Subcutaneous abdominal adipose tissue (tissue), 5 donors: ENCODE results near the gene GCNT2.

Experiments
- H3K27ac ChIP-seq: one replicate; pipeline ENCODE4 v1.7.0; 2013; ENCODE audit warnings: low read depth, mild to moderate bottlenecking, inconsistent platforms, low read length, moderate library complexity
- H3K27me3 ChIP-seq, 5 donors: one replicate each; pipeline ENCODE4 v1.7.0; 2013; ENCODE audit warnings: low read length in 5 of 5, inconsistent platforms in 1 of 5; ENCODE audit not compliant: control insufficient read depth in 5 of 5, insufficient read depth in 4 of 5
- H3K36me3 ChIP-seq, 5 donors: one replicate each; pipeline ENCODE4 v1.7.0; 2013; ENCODE audit warnings: low read length in 5 of 5; ENCODE audit not compliant: control insufficient read depth in 5 of 5, insufficient read depth in 5 of 5
- H3K4me1 ChIP-seq, 5 donors: one replicate each; pipeline ENCODE4 v1.7.0; 2013; ENCODE audit warnings: low read length in 5 of 5, mild to moderate bottlenecking in 3 of 5, moderate library complexity in 1 of 5; ENCODE audit not compliant: control insufficient read depth in 5 of 5, insufficient read depth in 5 of 5
- H3K4me3 ChIP-seq, 5 donors: one replicate each; pipeline ENCODE4 v1.7.0; 2013; ENCODE audit warnings: low read length in 5 of 5, low read depth in 1 of 5
- H3K9ac ChIP-seq, 5 donors: one replicate each; pipeline ENCODE4 v1.7.0; 2013; ENCODE audit warnings: low read length in 5 of 5, mild to moderate bottlenecking in 4 of 5, moderate library complexity in 3 of 5
- H3K9me3 ChIP-seq, 5 donors: one replicate each; pipeline ENCODE4 v1.7.0; 2013; ENCODE audit warnings: low read length in 5 of 5; ENCODE audit not compliant: control insufficient read depth in 5 of 5
- donor health status: healthy.
- donor health status: healthy.
- donor health status: healthy.
- donor health status: healthy.
- donor health status: healthy.

The GCNT2 gene

DNA sequence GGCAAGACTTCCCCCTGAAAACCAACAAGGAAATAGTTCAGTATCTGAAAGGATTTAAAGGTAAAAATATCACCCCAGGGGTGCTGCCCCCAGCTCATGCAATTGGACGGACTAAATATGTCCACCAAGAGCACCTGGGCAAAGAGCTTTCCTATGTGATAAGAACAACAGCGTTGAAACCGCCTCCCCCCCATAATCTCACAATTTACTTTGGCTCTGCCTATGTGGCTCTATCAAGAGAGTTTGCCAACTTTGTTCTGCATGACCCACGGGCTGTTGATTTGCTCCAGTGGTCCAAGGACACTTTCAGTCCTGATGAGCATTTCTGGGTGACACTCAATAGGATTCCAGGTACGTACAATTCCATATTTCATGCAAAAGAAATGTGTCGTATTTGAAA lies 35.8 kb downstream of the GCNT2 start:
- Histone ChIP-seq H3K27ac (no peak overlapping the region), H3K4me1 (peaks cover 0 to 22% (median 14%) of the 10 kb centered on the region in 5 donors), H3K36me3 (no peaks in the 10 kb centered on the region), H3K27me3 (peaks cover 0 to 5% (median 0%) of the 10 kb centered on the region in 5 donors), H3K4me3 (no peak overlapping the region), H3K9me3 (no peaks in the 10 kb centered on the region), H3K9ac (no peak overlapping the region)

DNA sequence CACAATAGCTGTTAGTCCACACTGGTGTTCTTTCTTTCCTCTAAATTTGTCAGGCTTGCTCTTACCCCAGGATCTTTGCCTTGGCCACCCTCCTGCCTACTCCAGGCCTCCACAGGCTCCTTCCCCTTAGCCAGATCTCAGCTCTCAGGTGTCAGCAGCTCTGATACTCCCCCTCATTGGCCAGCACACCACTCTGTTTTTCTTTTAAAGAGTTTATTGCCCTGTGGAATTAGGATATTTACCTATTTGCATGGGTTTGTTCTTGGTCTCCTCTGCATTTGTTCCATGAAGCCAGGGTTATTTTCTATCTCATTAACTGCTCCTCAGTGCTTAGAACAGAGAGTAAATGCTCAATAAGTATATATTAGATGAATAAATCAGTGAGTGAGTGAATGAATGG lies 36.8 kb downstream of the GCNT2 start:
- H3K27me3 ChIP-seq = peaks cover 0 to 5% (median 0%) of the 10 kb centered on the region in 5 donors
- H3K27ac ChIP-seq = no peak overlapping the region
- H3K4me1 ChIP-seq = peaks cover 0 to 25% (median 16%) of the 10 kb centered on the region in 5 donors
- no peaks in the 10 kb centered on the region for H3K36me3 ChIP-seq
- H3K9me3 ChIP-seq = no peaks in the 10 kb centered on the region
- H3K9ac ChIP-seq = no peak overlapping the region
- H3K4me3 ChIP-seq = no peak overlapping the region

DNA sequence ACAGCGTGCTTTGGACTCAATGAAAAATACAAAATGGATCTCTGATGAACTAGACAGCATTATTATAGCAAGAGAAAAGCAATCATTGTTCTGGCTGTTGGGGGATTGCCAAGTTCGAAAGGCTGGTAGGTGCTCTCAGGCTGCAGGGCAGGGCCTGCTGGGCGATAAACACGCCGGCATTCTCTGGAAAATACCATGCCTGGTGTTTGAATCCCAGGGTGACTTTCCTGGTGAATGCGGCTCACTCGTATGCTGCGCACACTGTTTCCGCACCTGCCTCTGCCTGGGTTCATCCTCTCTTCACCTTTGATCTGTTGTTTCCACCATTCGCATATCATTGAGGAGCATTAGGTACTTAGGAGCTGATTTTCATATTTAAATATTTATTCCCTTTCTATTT lies 37.4 kb downstream of the GCNT2 start:
- H3K9ac ChIP-seq = no peak overlapping the region
- peaks cover 0 to 25% (median 16%) of the 10 kb centered on the region in 5 donors for H3K4me1 ChIP-seq
- H3K27me3 ChIP-seq = peaks cover 0 to 5% (median 0%) of the 10 kb centered on the region in 5 donors
- no peaks in the 10 kb centered on the region for H3K9me3 ChIP-seq
- H3K36me3 ChIP-seq = no peaks in the 10 kb centered on the region
- H3K27ac ChIP-seq = no peak overlapping the region
- no peak overlapping the region for H3K4me3 ChIP-seq

DNA sequence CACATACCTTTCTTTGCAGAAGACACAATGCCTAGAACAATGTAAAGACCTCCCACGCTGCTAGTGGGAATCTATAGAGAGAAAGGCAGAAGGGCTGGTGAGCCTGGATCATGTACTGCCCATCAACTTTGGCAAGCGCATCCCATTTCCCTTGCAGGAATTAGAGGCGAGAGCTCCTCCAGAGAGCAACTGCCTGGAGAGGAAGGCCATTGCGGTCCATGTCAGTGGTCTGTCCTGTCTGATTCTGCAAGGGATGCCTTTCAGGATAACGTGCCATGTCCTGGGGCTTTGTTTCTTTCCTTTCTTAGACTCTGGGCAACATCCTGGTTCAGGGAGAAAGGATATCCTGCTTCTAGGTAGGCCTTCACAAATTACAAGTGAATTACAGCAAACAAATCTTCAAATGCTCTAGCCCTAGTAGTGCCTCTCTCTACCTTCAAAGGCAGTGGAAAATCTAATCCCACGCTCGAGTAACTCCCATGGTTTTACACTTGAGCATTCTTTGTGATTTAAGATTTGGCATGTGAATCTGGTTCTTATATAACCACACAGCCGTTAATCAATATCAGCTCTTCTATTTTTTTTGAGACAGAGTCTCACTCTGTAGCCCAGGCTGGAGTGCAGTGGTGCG lies 38.5 kb downstream of the GCNT2 start:
- H3K27me3 ChIP-seq = peaks cover 0 to 5% (median 0%) of the 10 kb centered on the region in 5 donors
- H3K4me3 ChIP-seq = no peak overlapping the region
- no peaks in the 10 kb centered on the region for H3K36me3 ChIP-seq
- H3K27ac ChIP-seq = no peak overlapping the region
- no peaks in the 10 kb centered on the region for H3K9me3 ChIP-seq
- H3K9ac ChIP-seq = no peak overlapping the region
- peaks cover 0 to 25% (median 16%) of the 10 kb centered on the region in 5 donors for H3K4me1 ChIP-seq

DNA sequence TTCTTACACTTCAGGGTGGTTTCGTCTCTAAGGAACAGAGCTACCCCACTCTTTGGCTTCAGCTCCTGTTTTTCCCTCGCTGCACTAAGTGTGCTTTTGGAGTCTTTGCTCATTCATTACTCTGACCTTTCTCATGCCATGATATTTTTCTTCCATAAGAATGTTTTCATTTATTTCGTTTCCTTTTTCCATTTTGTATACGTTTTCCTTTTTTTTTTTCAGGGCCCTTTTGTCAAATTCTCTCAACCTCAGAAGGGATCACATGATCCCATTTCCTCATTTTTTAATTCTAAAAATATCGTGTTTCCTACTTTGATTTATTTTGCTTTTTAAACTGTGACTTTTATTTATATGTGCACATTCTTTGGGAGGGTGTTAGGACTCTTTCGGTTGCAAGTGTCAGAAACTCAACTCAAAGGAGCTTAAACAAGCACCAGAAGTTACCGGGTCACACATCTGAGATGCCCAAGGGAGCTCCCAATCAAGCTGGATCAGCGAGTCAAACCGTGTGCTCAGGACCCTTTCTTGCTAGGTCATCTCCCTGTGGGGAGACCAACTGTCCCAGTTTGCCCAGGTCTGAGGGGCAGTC lies 40.6 kb downstream of the GCNT2 start:
- H3K4me1 ChIP-seq = peaks cover 0 to 10% (median 3%) of the 10 kb centered on the region in 5 donors
- no peaks in the 10 kb centered on the region for H3K36me3 ChIP-seq
- no peak overlapping the region for H3K27ac ChIP-seq
- peak overlapping the region in 1 of 5 donors; percentile 1 for H3K9ac ChIP-seq
- H3K9me3 ChIP-seq = no peaks in the 10 kb centered on the region
- H3K4me3 ChIP-seq = peak overlapping the region in 1 of 5 donors; percentile 30
- peaks cover 0 to 5% (median 0%) of the 10 kb centered on the region in 5 donors for H3K27me3 ChIP-seq

DNA sequence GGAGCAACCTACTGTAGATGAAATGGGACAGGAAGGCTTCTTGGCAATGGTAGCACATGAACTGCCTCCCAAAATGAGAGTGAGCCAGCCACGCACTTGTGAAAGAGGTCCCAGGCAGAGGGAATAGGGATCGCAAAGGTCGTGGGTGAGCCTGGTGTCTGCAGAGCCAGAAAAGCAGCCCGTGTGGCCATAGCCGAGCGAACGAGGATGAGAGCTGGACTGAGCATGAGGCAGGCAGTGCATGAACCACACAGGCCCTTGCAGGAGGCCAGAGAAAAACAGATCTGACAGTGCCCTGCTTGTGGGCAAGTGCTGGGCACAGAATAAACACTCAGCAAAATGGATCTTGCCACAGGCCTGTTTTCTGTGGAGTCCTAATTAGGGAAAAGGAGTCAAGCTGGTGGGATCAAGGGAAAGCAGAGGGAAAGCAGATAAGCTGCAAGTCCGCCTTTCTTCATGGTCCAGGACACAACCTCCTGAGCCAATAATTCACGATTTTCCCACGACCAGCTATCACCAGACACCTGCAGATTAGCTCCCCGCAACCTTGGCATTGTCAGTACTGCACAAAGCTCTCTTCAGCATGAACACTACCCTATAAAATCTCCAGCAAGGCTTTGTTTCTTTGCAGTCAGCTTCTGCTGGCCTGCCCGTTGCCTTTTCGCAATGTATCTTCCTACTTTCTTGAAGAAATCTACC lies 44.0 kb downstream of the GCNT2 start:
- Histone ChIP-seq H3K36me3 (no peaks in the 10 kb centered on the region), H3K4me3 (no peak overlapping the region), H3K4me1 (peaks cover 0 to 10% (median 3%) of the 10 kb centered on the region in 5 donors), H3K27ac (no peak overlapping the region), H3K9ac (no peak overlapping the region), H3K27me3 (peaks cover 0 to 2% (median 0%) of the 10 kb centered on the region in 5 donors), H3K9me3 (no peaks in the 10 kb centered on the region)

DNA sequence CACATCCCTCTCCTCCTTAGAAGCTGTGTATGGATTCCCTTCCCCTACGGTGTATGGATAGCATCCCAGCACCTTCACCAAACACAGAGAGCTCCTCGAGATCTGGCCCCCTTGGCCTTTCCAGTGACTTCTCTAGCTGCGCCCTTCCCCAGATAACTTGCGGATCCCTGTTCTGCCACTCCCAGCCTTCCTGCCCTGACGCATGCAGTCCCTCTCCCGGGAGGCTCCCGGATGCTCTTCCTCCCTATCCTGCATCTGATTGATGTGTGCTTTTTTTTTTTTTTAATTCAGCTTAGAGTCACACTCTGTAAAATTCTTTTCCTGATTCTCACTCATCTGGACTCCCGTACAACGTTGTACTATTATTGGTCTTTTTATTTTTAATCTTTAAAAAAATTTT lies 44.8 kb downstream of the GCNT2 start:
- no peaks in the 10 kb centered on the region for H3K9me3 ChIP-seq
- H3K36me3 ChIP-seq = no peaks in the 10 kb centered on the region
- H3K27me3 ChIP-seq = peaks cover 0 to 2% (median 0%) of the 10 kb centered on the region in 5 donors
- no peak overlapping the region for H3K9ac ChIP-seq
- no peak overlapping the region for H3K27ac ChIP-seq
- H3K4me1 ChIP-seq = peaks cover 0 to 6% (median 2%) of the 10 kb centered on the region in 5 donors
- no peak overlapping the region for H3K4me3 ChIP-seq

DNA sequence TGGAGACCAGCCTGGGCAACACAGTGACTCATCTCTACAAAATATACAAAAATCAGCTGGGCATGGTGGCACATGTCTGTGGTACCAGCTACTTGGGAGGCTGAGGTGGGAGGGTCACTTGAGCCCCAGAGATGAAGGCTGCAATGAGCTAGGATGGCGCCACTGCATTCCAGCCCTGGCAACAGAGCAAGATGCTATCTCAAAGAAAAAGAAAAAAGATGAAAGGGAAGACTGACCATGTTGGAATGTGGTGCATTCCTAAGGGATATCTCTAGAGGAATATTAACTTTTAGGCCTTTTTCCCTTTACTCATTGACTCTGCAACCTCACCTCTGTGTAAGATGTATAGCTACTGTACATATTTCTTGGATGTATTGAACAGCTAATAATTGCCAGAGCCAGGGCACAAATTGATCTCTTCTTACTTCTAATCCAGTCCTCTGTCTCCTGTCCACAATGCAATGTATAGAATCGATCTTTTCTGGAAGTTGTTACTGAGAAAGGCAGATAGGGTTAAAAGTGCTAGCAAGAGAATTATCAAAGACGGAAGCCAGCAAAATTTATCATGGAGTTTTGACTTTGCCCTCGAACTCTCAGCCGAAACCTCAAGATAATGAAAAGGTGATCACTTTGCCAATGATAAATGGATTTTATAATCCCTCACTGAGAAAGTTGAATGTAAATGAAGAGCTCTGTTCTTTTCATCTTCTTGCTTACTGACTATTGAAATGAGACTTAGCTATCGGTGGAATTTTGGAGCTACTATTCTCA lies 46.3 kb downstream of the GCNT2 start:
- H3K27ac ChIP-seq = no peak overlapping the region
- H3K9me3 ChIP-seq = no peaks in the 10 kb centered on the region
- H3K36me3 ChIP-seq = no peaks in the 10 kb centered on the region
- H3K4me3 ChIP-seq = no peak overlapping the region
- peaks cover 0 to 2% (median 0%) of the 10 kb centered on the region in 5 donors for H3K4me1 ChIP-seq
- no peak overlapping the region for H3K9ac ChIP-seq
- H3K27me3 ChIP-seq = no peaks in the 10 kb centered on the region

DNA sequence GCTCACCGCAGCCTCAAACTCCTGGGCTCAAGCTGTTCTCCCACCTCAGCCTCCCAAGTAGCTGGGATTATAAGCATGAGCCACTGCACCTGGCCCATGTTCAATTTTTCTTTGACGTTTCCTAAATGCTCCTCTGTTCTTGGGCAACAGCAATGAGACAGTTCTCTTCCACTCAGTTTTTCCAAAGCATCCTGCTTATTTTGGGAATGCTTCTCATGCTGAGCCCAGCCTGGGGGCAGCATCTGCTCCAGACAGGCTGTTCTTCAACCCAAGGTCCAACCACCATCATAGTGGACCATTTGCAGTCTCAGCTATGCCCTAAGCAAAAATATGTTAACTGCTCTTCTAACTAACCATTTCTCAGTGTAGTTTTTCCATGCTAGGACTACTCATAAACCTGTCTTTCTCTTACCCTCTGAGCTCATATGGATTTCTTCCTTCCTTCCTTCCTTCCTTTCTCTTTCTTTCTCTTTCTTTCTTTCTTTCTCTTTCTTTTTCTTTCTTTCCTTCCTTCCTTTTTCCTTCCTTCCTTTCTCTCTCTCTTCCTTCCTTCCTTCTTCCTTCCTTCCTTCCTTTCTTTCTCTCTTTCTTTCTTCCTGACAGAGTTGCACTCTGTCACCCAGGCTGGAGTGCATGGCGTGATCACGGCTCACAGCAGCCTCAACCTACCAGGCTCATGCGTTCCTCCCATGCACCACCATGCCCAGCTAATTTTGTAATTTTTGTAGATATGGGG lies 48.4 kb downstream of the GCNT2 start:
- Histone ChIP-seq H3K27me3 (no peaks in the 10 kb centered on the region), H3K27ac (no peak overlapping the region), H3K9ac (no peak overlapping the region), H3K36me3 (no peaks in the 10 kb centered on the region), H3K9me3 (no peaks in the 10 kb centered on the region), H3K4me3 (no peak overlapping the region), H3K4me1 (peaks cover 0 to 6% (median 0%) of the 10 kb centered on the region in 5 donors)
